ENCODE results near the gene MGAT5.
"Not testable (repeated sequence)": the region's sequence is repeated elsewhere in the genome, so short reads cannot be mapped to it uniquely, and the experiment has no call there.

Gene MGAT5

DNA sequence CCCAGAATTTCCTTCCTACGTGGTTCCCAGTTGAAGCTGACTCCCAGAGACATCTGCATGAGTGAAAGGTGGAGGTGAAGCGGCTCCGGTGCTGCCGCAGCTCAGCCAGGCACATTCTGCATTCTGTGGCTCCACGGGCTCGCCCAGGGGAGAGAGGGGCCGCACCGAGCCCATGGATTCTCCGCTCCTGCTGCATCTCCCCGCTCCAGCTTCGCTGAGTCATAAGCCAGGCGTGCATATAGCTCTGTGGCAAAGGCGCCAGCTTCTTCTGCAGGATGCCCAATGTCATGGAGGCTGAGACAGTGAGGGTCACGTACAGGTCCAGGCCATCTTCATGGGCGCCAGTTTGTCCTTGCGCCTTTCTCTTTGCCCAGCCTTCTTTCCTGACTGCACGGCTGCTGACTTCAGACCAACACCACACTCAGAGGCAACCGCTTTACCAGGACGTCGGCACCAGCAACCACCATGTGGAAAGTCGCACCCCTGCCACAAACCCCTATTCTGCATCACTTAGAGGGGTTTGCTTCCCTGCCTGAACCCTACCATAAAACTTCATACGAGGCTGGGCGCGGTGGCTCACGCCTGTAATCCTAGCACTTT, 215.7 kb downstream of the MGAT5 start:
- TF ChIP-seq, protein P1, sequence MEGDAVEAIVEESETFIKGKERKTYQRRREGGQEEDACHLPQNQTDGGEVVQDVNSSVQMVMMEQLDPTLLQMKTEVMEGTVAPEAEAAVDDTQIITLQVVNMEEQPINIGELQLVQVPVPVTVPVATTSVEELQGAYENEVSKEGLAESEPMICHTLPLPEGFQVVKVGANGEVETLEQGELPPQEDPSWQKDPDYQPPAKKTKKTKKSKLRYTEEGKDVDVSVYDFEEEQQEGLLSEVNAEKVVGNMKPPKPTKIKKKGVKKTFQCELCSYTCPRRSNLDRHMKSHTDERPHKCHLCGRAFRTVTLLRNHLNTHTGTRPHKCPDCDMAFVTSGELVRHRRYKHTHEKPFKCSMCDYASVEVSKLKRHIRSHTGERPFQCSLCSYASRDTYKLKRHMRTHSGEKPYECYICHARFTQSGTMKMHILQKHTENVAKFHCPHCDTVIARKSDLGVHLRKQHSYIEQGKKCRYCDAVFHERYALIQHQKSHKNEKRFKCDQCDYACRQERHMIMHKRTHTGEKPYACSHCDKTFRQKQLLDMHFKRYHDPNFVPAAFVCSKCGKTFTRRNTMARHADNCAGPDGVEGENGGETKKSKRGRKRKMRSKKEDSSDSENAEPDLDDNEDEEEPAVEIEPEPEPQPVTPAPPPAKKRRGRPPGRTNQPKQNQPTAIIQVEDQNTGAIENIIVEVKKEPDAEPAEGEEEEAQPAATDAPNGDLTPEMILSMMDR (IDR thresholded peaks at IDR 0.05; ENCODE audit: low read depth, low read length): no peak
- no peak for DNase-seq (ENCODE audit: extremely low read depth, low read depth)

DNA sequence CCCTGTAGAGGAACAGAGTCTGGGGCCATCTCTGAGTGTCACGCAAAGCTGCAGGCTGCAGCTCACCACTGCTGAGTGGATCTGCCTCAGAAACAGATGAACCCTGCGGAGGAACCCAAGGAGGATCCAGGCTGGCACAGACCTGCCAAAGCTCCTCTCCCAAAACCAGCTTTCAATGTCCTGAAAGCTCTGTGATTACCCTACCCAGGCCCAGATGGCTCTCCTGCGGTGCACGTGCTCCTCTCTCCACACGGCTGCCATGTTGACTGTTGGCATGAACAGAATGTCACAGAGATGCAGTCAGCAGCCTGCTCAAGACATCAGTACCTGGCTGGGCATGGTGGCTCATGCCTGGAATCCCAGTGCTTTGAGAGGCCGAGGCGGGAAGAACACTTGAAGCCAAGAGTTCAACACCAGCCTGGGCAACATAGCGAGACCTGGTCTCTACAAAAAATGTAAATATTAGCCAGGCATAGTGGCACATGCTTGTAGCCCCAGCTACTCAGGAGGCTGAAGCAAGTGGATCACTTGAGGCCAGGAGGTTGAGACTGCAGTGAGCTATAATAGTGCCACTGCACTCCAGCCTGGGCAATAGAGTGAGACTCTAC, 216.8 kb downstream of the MGAT5 start:
- TF ChIP-seq, protein P1 (IDR thresholded peaks at IDR 0.05; ENCODE audit: low read depth, low read length): no peak

DNA sequence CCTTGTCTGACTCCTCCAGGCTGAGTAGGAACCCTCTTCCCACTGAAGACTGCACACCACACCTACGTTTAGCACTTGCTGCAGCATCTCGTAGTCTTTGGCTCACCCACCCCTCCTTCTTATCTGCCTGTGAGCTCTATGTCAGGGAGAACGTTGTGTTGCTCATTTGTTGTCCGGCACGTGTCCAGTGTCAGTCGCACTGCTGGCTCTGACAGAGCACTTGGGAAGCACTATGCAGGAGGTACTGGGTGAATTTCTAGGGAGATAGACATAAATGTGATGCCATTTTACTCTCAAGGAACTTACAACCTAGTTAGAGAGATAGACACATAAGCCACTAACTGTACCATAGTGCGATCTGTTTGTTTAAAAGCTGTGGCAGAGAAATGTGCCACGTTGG, 223.1 kb downstream of the MGAT5 start:
- DNase-seq (ENCODE audit: extremely low read depth, low read depth): not testable (repeated sequence)

More for the DNA sequence above, 216.8 kb downstream of the MGAT5 start:
- DNase-seq (ENCODE audit: extremely low read depth, low read depth): no peak

DNA sequence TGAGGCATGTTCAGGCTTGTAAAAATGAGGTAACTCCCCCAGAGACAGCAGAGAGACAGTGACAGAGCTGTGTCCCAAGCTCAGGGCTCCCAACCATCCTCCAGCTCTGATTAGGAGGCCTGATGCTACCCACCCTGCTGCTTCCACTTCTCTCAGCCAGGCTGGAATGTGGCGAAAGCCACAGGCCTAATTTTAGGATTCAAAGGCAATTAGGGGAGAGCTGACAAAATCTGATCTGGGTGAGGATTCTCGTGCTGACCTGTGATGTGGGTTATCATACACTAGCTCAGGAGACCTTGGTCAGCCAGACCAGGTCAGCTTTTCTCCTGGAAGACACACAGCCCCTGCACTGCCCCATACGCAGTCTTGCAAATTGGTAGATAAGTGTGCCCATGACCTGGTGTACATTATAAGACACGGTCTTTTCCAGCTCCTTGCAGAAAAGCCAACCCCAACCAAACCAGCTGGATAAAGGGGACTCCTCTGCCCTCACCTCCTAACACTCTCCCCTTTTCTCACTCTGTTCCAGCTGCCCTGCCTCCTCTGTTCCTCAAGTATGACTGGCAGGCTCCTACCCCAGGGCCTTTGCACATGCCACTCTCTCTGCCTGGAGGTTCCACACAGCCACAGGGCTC, 225.9 kb downstream of the MGAT5 start:
- no peak for DNase-seq (ENCODE audit: extremely low read depth, low read depth)
- TF ChIP-seq, protein P1 (IDR thresholded peaks at IDR 0.05; ENCODE audit: low read depth, low read length): no peak

DNA sequence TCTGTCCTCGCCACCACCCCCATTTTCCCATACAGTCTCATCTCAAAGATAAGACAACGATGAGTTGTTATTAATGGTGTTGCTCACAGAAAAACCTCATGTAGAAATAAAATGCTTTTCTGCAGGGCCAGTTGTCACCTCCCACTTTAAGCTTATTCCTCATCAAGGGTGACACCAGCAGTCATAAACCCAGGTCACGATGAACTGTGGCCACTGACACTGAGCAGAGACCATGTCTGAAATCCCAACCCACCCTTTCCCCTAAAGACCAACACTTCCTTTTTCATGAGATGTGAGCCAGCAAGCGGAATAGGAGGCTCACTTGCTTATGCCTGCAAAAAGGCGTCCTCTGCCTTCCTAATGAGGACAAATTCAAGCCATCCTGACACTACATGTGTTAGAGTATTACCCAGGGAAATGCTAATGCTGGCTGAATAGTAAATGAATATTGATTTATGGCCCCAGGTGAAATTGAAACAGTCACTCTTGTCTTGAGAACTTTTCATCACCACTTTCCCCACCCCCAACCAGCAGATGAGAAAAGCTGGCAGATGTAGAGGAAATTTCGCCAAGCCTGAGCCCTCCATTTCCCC, 228.4 kb downstream of the MGAT5 start:
- no peak for DNase-seq (ENCODE audit: extremely low read depth, low read depth)

DNA sequence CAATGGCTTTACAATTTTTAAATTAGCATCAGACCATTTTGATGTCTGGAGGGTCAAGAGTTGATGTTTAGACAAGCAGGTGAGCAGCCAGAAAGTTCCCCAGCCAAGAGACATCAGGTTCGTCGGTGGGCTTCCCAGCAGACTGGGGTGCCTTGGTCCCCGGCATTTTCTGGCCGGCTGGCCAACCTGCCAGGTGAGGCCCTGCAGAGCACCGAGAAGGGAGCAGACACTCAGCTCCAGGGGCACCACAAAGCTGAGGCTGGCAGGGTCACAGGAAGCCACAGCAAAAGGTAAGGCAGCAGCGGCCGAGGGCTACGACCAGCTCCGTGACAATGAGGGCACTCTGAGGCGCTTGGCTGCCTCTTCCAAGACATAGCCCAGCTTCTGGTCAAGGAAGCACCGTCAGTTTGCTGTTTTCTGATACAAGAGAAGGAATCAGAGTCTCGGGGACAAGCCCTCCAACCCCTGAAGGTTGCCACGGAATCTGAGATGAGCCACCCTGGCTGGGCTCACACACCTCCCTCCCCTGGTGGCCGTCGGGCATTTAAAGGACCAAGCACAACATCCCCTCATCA, 229.0 kb downstream of the MGAT5 start:
- no peak for DNase-seq (ENCODE audit: extremely low read depth, low read depth)
- TF ChIP-seq, protein P1 (IDR thresholded peaks at IDR 0.05; ENCODE audit: low read depth, low read length): no peak

More for the DNA sequence above, 228.4 kb downstream of the MGAT5 start:
- TF ChIP-seq, protein P1 (IDR thresholded peaks at IDR 0.05; ENCODE audit: low read depth, low read length): no peak

DNA sequence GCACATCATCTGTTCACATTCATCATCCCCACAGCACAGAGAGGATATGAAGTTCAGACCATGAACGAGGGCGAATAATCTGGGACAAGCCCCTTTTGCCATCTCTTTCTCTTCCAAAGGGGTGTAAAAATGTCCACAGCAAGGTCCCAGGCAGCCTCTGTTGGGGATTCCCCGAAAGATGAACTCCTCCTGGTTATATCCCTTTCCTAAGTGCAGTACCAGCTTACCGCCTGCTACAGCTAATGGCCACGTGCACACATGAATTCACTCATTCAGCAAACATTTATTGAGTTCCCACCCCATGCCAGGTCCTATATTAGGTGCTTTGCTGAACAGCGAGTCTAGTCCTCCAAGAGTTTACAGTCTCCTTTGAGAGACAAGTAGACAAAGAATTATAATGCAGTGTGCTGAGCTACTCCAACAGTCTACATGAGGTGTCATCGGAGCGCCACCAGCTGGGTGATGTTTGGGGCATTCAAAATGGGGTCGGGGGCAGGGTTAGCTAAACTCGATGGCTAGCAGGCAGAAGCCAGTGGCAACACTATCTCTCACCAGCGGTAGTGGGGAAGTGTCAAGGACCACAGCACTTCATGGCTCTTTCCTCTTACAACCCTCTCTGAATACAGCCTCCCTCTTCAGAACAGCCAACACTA, 236.0 kb downstream of the MGAT5 start:
- DNase-seq (ENCODE audit: extremely low read depth, low read depth): no peak
- TF ChIP-seq, protein P1 (IDR thresholded peaks at IDR 0.05; ENCODE audit: low read depth, low read length): no peak
